T-helper 1 cell treated with Interleukin-12 subunit alpha and Interleukin-12 subunit beta and Interleukin-4 antibody, amounts not matched to agents 30 ng/mL and 1 ng/mL, for 36 hours (primary cell): Measurements from ENCODE around the gene OTOF. TPM values are rescaled to one million over a fixed set of nuclear protein-coding genes. Genes with fewer than 3 reads are reported as not detected.

Experiments
- intact Hi-C: fragments of 100-400 bp; cut with micrococcal nuclease; formaldehyde crosslinking; loops from one replicate; pipeline ENCODE4 v1.15.1; 2024
- total RNA-seq: library from RNA; stranded (reverse); gene quantifications from 2 replicates; pipeline ENCODE4 v1.2.3, GENCODE V29; 2022

OTOF gene
- total RNA-seq, 1 donor from 2014 or later, result 13.9 TPM

DNA sequence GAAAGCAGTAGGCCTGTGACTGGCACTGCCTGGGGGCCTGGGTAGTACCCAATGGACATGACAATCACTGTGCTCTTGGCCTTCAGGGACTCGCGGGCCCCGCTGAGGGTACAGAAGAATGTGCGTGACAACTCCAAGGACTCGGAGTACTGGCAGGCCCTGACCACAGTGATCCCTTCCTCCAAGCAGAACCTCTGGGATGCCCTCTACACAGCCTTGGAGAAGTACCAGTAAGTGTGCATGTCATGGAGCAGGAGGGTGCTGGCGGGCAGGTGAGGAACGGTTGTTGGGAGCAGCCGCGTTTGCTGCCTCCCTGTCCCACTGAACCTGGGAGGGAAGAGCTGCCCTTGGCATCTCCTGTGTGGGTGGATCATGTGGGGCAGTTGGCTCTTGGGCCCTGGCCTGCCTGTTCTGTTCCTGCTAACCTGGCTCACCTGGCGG, 23.3 kb downstream of the OTOF start:
- intact Hi-C loops, result no loop called here

DNA sequence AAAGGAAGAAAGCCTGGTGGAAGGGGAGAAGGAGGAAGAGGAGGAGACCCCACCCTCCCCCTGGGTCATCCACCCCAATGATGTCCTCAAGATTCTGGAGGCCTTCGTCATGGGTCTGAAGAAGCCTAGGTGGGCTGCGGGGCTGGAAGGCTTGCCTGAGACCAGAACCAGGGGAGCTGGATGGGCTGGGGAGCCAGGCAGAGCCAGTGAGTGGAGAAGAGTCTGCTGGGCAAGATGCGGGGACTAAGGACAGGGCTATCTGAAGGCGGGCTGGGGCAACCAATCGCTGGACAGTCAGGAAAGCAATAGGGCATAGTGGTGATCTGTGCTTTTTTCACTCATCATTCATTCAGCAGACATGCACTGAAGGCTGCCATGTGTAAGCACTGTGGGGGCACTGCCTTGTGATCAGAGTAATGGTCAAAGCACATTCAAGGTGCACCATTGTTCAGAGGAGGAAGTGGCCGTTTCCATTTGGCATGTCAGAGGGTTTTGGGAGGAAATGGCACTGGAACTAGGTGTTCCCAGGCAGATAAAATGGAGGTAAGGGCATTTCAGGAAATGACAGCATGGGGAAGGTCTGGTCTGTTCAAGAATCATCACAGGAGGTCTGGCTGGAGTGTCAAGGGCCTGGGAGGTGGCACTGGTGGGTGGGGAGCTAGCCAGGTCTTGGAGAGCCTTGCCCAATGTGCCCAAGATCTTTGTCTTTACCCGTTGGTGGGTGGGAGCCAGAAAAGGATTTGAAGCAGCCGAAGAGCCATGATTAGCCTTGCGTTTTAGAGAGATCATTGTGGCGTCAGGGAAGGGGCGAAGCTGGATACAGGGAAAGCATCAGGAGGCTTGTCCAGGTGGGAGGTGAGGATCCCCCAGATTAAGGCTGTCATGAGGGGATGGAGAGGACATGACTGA, 24.2 kb downstream of the OTOF start:
- intact Hi-C loops, result no loop called here

DNA sequence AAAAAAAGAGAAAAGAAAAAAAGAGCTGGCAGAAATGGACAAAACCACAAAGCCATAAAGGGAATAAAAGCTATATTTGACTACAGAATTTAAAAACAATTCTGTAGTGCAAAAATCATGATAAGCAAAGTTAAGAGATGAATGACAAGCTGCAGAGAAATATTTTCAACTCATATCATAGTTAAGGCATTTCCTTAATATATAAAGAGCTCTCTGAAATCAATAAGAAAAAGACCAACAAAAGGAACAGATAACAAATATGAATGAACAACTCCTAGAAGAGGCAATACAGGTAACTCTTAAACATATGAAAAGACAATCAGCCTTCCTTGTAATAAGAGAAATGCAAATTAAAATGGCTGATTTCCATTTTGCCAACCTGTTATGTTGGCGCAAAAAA, 26.2 kb downstream of the OTOF start:
- intact Hi-C loops, result no loop called here

DNA sequence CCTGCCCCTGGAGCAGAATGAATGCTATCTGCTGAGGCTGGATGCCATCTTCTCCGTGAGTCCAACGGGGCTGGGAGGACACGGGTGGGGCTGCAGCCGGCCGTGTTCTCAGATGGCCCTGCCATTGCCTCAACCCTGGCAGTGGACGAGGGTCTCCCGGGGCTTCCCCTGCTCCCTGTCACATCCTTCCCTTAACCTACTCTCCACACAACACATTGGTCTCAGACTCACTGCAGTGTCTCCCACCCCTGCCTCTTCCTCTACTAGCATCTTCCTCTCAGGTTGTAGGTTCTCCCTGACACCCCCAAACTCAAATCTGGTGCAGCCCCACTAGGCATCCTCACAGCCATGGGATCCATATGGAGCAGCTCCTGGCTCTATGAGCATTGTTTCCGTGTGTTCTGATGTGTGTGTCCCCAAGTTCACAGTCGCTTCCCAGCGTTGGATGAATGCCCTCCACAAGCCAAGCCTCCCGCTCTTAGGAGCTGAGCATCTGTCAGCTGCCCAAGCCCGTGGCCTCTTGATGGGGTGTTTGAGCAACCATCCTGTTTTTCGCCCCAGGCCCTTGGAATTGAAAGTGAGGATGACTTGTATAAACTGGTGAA, 27.8 kb downstream of the OTOF start:
- intact Hi-C loops, result no loop called here

DNA sequence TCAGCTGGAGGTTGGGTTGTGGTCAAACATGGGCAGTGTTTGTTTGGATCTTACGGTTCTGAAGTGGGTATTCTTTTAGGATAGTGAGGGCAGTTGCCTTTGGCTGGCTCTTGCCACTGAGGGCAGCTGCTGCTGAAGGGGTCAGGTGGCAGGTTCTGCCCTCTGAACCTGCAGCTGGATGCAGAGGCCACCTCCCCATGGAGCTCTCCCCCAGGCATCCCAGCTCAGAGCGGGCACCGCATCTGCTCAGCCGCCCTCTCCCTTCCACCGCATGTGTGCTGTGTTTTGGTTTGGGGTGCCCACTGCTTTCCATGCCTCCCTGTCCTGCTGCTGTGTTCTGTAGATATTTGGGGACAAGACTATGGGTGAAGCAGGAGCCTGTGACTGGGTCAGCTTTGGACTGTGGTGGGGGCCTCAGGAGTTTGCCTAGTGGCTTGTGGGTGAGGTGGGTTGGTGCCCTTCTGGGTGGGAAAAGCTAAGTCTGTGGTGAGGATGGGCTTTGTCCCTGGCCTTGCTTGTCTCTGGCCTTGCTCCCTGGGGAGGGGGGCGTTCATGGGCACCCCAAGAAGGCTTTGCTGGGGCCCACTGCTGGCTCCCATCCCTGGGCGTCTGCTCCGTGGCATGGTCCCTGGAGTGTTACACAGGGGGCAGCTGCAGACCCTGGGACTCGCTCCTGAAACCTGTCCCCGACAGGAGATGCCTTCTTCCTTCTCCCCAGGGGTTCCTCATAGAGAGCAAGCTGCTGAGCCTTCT, 28.5 kb downstream of the OTOF start:
- intact Hi-C loops, result no loop called here

DNA sequence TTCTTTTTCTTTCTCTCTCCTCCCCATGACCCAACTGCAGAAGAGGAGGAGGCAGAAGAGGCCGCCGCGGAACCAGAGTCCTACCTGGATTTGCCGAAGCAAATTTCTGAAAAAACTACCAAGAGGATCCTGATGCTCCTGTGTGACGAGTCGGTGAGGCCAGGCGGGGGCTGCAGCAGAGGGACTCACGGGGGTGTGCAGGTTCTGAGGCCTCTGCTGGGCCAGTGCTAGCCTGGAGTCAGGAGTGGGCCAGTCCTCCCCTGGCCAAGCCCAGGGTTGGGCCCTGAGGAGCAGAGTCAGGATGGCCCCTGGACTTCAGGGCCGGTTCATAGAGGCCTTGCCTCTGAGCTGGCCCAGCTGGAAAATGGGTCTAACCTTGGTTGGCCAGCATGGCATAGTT, 29.3 kb downstream of the OTOF start:
- intact Hi-C loops, result no loop called here

DNA sequence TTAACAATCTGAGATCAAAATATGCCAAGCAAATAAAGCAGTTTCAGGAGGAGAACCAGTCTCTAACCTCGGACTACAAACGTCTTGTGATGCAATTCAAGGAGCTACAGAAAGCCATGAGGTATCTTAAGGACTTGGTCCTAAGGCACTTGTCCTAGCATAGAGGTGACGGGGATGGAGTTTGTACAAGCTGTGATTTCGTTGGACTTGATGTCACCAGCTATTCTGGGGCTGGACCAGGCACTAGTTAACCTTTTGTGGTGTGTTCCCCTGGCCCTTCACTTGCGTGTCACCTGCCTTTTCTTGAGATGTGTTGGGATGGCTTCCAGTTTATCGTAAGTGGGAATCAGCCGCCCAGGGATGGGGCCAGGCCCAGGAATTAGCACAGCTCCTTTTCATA, 33.7 kb downstream of the OTOF start:
- intact Hi-C loops, result no loop called here

DNA sequence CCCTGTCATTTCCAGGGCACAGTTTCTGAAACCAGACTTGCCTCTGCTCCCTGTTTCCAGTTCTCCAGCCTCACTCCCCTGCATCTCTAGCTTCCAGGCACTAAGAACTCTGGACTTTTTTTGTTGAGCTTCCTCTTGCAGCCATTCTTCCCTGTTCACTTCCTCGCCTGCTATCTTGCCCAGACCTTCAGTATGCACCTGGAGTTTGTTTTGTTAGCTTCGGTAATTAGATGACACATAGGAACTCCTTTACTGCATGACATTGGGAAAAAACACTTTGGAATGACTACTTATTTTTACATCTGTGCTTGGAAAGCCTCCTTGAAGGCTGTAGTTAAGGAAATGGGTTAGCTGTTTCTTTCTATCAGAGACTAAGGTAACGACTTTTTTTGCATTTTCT, 35.2 kb downstream of the OTOF start:
- intact Hi-C loops, result no loop called here

DNA sequence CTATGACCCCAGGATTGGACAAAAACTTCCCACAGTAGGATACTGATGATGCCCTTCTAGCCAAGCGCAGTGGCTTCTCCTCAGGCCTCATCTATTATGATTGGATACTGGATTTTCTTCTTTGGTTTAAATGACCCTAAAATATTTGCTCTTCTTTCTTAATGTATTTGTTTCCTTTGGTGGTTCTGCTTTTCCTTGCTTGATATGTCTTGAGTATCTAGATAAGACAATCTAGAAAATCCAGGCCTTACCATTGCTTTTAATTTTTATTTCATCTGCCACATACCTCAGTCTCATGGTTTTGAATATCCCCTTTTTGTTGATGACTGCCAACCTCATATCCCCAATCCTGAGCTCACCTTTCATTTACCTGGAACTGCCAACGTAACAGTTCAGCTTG, 35.6 kb downstream of the OTOF start:
- intact Hi-C loops, result no loop called here

DNA sequence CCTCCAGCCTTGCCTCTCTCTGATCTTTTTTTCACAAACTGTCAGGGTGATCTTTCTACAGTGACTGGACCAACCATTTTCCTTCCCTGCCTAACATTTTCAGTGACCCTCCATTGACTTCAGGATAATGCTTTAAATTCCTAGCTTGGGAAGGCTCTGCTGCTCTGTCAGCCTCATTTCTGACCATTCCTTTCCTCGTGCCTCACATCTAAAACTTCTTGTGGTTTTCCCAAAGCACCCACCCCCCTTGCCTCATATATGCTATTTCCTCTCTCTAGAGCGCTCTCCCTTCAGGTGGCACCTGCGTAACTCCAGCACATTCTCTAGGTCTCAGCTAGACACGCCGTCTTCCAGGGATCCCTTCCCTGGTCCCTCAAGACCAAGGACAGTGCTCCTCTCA, 39.0 kb downstream of the OTOF start:
- intact Hi-C loops, result no loop called here

DNA sequence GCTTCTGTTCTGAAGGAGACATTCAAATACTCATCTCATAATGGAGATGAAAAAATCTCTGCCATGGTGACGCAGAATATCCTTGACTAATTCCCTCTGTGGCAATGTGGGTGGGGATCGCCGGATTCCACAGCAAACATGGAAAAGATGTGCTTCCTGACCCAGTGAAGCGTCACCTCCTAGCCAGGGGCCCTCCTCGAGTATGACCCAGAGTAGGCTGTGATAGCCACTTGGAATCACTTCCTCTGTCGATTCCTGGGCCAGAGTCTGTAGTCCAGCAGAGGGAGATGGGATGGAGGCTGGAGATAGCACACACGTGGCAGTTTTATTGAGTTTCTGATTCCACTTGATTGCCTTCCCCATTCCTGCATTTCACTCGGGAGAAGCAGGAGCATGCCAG, 39.4 kb downstream of the OTOF start:
- intact Hi-C loops, result no loop called here

DNA sequence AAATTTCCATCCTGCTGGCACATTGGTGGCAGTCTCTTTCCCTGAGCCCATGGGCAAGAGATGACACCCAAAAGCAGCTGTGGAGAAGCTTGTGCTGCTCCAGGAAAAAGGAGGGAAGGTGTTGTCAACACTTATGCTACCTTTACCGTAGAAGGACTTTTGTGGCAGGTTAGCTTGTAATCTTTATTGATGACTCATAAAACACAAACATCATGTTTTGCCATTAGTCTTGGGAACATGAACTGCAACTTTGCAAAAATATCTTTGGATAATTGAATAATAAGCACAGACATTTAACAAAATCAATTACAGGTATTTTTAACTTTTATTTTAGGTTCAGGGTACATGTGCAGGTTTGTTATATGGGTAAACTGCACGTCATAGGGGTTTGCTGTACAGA, 42.8 kb downstream of the OTOF start:
- intact Hi-C loops, result no loop called here

DNA sequence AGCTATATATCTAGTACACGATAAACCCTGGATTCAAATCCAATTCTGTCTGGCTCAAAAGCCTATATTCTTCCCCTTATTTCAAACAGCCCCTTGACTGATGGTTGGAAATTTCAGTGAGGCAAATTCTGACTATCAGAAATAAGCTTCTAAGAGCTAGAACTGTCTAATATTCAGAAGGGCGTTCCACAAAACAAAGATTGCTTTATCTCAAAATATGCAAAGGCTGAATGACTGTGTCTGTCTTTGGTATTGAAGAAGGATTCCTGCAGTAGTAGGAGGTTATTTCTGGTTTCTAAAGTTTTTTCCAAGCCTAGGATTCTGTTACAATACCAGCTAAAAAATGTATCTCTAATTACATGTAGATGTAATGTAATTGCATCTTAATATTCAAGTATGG, 45.1 kb downstream of the OTOF start:
- intact Hi-C loops, result no loop called here

DNA sequence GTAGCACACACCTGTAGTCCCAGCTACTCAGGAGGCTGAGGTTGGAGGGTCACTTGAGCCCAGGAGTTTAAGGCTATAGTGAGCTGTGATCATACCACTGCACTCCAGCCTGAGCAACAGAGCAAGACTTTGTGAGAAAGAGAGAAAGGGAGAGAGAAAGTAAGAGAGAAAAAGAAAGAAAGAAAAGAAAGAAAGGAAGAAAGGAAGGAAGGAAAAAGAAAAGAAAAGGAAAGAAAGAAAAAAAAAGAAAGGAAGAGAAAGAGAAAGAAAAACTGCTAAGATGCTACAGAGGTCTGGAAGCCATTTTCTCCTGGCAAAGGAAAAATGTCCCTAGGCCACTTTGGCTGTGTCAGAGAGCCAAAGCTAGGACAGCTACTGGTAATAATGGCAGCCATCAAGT, 45.6 kb downstream of the OTOF start:
- intact Hi-C loops, result no loop called here

DNA sequence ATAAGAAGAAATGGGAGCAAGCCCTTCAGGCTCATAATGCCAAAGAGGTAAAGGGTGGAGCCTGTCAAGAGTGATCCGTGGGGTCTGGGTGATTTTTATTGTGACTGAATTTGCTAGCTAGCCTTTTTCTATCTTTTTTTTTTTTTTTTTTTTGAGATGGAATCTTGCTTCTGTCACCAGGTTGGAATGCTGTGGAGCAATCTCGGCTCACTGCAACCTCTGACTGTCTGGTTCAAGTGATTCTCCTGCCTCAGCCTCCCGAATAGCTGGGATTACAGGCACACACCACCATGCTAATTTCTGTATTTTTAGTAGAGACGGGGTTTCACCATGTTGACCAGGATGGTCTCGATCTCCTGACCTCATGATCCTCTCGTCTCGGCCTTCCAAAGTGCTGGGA, 47.1 kb downstream of the OTOF start:
- intact Hi-C loops, result no loop called here

DNA sequence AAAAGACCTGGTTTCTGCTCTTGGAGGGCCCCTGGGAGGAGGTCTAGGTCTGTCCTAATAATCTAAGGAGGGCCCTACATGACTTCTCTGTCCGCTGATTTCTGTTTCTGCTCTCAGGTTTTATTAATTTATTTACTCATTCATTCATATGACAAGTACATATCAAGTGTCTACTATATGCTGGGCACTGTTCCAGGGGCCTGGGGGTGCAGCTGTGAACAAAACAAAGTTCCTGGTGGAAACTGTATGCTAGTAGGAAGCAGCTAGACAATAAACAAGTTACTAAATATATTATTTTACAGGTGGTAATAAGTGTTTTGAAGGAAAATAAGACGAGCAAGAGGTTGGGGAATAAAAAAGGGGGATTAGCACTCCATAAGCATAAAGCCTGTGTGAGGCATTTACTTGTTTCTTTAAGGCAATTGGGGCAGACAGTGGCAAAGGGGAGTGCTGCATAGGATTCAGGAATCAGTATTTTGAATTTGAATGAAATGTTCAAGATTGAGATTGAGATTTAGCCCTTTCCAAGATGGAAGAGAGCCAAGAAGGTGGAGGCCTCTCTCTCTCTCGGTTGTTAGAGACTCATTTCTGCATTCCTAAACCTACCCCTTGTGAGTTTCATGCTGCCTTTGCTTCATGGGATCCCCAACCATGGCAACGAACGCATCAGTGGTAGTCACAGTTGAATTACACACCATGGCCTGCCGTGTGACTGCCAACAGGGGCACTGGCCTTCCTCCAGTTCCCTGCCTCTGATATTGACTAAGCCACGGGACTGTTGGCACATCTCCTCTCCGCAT, 47.9 kb downstream of the OTOF start:
- intact Hi-C loops, result no loop called here

DNA sequence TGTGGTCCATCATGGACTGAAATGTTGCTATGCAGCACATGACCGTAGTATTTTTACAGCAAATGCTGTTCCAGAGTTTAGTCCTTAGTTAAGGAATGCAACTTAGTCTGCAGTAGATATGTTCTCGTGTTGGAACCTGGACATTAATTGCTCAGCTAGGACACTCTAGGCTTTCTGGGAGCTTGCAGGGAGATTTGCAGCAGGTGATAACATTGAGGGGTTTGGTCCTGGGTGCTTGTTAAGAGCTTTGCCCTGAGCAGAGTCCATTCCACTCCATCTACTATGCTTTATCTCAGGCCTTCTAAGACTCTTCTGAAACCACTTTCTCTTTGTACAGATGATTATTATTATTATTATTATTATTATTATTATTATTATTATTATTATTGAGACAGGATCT, 49.1 kb downstream of the OTOF start:
- intact Hi-C loops, result no loop called here

DNA sequence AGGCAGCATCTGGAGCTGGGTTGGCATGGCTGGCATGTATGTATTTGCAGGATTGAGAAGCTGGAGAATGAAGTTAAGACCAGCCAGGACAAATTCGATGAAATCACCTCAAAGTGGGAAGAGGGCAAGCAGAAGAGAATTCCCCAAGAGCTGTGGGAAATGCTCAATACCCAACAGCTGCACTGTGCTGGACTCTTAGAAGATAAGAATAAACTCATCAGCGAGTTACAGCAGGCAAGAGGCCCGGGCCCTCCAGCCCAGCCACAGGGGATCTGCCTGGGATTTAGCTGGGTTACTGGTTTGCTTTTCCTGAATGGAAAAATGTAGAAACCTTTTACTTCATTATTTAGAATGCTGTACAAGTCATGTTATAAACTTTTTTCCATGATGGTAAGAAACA, 53.7 kb downstream of the OTOF start:
- intact Hi-C loops, result no loop called here

DNA sequence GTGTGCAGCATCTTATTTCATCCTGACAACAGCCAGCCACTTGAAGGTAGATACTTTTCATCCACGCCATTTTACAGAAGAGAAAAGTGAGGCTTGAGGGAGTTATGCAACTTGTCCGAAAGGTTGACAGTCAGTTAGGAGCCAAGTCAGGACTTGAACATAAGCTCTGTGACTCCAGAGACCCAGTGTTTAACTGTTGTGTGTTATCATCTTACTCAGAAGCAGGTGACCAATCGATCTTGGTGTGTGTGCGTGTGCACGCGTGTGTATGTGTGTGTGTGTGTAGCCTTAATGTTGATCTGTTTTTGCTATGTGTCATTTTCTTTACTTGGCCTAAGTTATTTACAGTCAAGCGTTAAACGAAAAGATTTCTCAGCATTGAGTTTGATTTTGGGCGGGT, 54.2 kb downstream of the OTOF start:
- intact Hi-C loops, result no loop called here

DNA sequence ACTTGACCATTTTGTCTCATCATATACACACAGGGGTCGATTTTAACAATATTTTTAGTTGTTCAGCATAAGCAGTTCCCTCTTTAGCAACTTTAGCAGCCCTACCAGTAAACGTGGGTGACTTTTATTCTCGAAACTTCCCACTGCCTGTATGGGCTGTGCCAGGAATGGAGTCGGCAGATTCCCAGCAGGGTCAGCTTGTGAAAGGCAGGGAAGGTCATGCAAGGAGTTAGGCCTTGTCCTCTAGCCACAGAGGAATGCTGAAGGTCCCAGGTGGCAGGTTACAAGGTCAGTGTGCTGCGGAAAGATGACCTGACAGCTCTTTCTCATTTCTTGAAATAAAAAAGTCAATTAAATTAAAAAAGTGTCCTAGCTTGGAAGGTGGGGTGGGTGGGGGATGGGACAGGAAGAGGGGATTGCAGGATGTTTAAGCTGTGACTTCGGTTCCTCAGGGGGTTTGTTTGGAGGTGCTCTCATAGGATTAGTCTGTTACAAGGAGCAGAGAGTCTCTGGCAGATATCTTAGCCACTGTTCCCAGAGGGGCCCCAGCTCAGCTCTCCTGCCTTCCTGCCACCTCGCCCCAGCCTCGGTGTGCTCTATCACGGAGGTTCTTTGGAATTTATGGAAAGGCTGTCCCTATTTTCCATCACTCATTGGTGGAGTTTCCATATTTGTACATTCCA, 54.8 kb downstream of the OTOF start:
- intact Hi-C loops, result no loop called here

DNA sequence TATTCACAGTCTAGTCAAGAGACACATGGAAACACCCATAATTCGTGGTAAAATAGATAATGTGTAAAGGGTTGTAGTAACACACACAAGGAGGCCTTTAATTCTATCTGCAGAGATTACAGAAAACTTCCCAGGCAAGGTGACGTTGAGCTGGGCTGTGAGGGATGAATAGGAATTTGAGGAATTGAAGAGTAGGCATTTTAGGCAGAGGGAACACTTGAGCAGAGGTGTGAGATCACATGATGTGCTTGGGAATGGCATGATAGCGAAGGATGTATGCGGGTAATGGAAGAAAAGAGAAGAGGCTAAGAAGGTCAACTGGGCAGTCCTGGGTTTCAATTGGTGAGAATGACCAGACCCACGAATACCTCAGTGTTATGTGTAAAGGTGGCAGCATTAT, 56.0 kb downstream of the OTOF start:
- intact Hi-C loops, result no loop called here
